H9 (cell line): Measurements from ENCODE around the gene TNS2. TPM values are rescaled to one million over a fixed set of nuclear protein-coding genes. Genes with fewer than 3 reads are reported as not detected.

Source experiments
- DNase-seq: peaks from one replicate; pipeline ENCODE4 v3.0.0-alpha.2; 2017
- H2AFZ ChIP-seq: one replicate; pipeline ENCODE4 v1.6.1; 2013; ENCODE audit warnings: mild to moderate bottlenecking, low read length, control low read depth, moderate library complexity
- H2AK5ac ChIP-seq: 2 replicates; pipeline ENCODE4 v1.6.1; 2013; ENCODE audit warnings: low read length, control low read depth, mixed read lengths; ENCODE audit not compliant: insufficient read length
- H2BK120ac ChIP-seq: one replicate; pipeline ENCODE4 v1.6.1; 2013; ENCODE audit warnings: low read depth, mild to moderate bottlenecking, low read length, control low read depth, inconsistent platforms; ENCODE audit not compliant: poor library complexity, severe bottlenecking
- H2BK12ac ChIP-seq: 2 replicates; pipeline ENCODE4 v1.6.1; 2013; ENCODE audit warnings: low read length, control low read depth, mixed read lengths, low read depth; ENCODE audit not compliant: insufficient read length
- H2BK15ac ChIP-seq: 2 replicates; pipeline ENCODE4 v1.6.1; 2013; ENCODE audit warnings: low read depth, low read length, control low read depth
- H2BK20ac ChIP-seq: one replicate; pipeline ENCODE4 v1.6.1; 2013; ENCODE audit warnings: low read depth, mild to moderate bottlenecking, low read length, control low read depth, inconsistent platforms; ENCODE audit not compliant: poor library complexity, severe bottlenecking
- H2BK5ac ChIP-seq: 2 replicates; pipeline ENCODE4 v1.6.1; 2013; ENCODE audit warnings: low read length, control low read depth, mixed read lengths; ENCODE audit not compliant: insufficient read length
- H3K14ac ChIP-seq: 2 replicates; pipeline ENCODE4 v1.6.1; 2013; ENCODE audit warnings: low read length, control low read depth; ENCODE audit not compliant: insufficient read depth
- H3K18ac ChIP-seq: 2 replicates; pipeline ENCODE4 v1.6.1; 2013; ENCODE audit warnings: low read depth, mild to moderate bottlenecking, mixed read lengths, low read length, control low read depth; ENCODE audit not compliant: insufficient read length
- H3K23ac ChIP-seq: 2 replicates; pipeline ENCODE4 v1.6.1; 2013; ENCODE audit warnings: low read length, control low read depth, mixed read lengths, low read depth; ENCODE audit not compliant: insufficient read length
- H3K23me2 ChIP-seq: 2 replicates; pipeline ENCODE4 v1.6.1; 2013; ENCODE audit warnings: low read depth, mild to moderate bottlenecking, mixed read lengths, low read length, control low read depth; ENCODE audit not compliant: insufficient read length, poor library complexity, severe bottlenecking
- H3K27ac ChIP-seq: 2 replicates; pipeline ENCODE4 v1.5.1; 2013; ENCODE audit warnings: low read length, control low read depth, mixed read lengths, low read depth; ENCODE audit not compliant: insufficient read length
- H3K27me3 ChIP-seq: 2 replicates; pipeline ENCODE4 v1.6.1; 2013; ENCODE audit warnings: low read length, control low read depth, inconsistent platforms; ENCODE audit not compliant: insufficient read depth
- H3K4ac ChIP-seq: 2 replicates; pipeline ENCODE4 v1.6.1; 2013; ENCODE audit warnings: low read depth, mild to moderate bottlenecking, control low read depth, inconsistent platforms, low read length, moderate library complexity
- H3K4me1 ChIP-seq: 2 replicates; pipeline ENCODE4 v1.6.1; 2013; ENCODE audit warnings: low read length, control low read depth, inconsistent platforms; ENCODE audit not compliant: insufficient read depth
- H3K4me2 ChIP-seq: 2 replicates; pipeline ENCODE4 v1.6.1; 2013; ENCODE audit warnings: low read length, control low read depth, mixed read lengths; ENCODE audit not compliant: insufficient read length, insufficient read depth
- H3K56ac ChIP-seq: 2 replicates; pipeline ENCODE4 v1.6.1; 2013; ENCODE audit warnings: low read depth, mild to moderate bottlenecking, mixed read lengths, low read length, control low read depth; ENCODE audit not compliant: insufficient read length
- H3K79me1 ChIP-seq: 2 replicates; pipeline ENCODE4 v1.6.1; 2013; ENCODE audit warnings: low read depth, mild to moderate bottlenecking, moderate library complexity, low read length, control low read depth, inconsistent platforms; ENCODE audit not compliant: insufficient read depth, poor library complexity, severe bottlenecking
- H3K79me2 ChIP-seq: 2 replicates; pipeline ENCODE4 v1.6.1; 2013; ENCODE audit warnings: low read length, control low read depth, inconsistent platforms; ENCODE audit not compliant: insufficient read depth
- H3K9ac ChIP-seq: 2 replicates; pipeline ENCODE4 v1.6.1; 2013; ENCODE audit warnings: low read length, control low read depth, mixed read lengths; ENCODE audit not compliant: insufficient read length; ENCODE audit errors: extremely low read depth
- H3K9me3 ChIP-seq: one replicate; pipeline ENCODE4 v1.6.1; 2013; ENCODE audit warnings: low read depth, low read length, inconsistent platforms; ENCODE audit not compliant: control insufficient read depth
- H3T11ph ChIP-seq: one replicate; pipeline ENCODE4 v1.6.1; 2013; ENCODE audit warnings: mild to moderate bottlenecking, low read length, control low read depth, inconsistent platforms
- H4K20me1 ChIP-seq: one replicate; pipeline ENCODE4 v1.6.1; 2013; ENCODE audit not compliant: control insufficient read depth, insufficient read length, insufficient read depth
- H4K5ac ChIP-seq: 2 replicates; pipeline ENCODE4 v1.6.1; 2013; ENCODE audit warnings: low read depth, mild to moderate bottlenecking, mixed read lengths, low read length, control low read depth; ENCODE audit not compliant: insufficient read length
- H4K8ac ChIP-seq: replicated peaks from 2 replicates; pipeline ENCODE4 v1.6.1; 2013; ENCODE audit warnings: low read length, control low read depth, mixed read lengths, low read depth; ENCODE audit not compliant: insufficient read length
- H4K91ac ChIP-seq: 2 replicates; pipeline ENCODE4 v1.6.1; 2013; ENCODE audit warnings: low read depth, mild to moderate bottlenecking, moderate library complexity, mixed read lengths, low read length, control low read depth; ENCODE audit not compliant: insufficient read length
- H3K27ac Mint-ChIP-seq, 3 experiments: 2 replicates in 2 of 3; 3 replicates in 1 of 3; pipeline ENCODE4 v1.8.0; 2020 to 2021; ENCODE audit warnings: mixed read lengths in 3 of 3, mild to moderate bottlenecking in 1 of 3, moderate library complexity in 1 of 3
- H3K27me3 Mint-ChIP-seq: 2 replicates; pipeline ENCODE4 v1.8.0; 2021; ENCODE audit warnings: low read depth, mild to moderate bottlenecking, moderate library complexity, mixed read lengths
- H3K36me3 Mint-ChIP-seq, 3 experiments: 2 replicates in 2 of 3; 3 replicates in 1 of 3; pipeline ENCODE4 v1.8.0; 2020 to 2021; ENCODE audit warnings: low read depth in 3 of 3, mixed read lengths in 3 of 3; ENCODE audit not compliant: insufficient read depth in 1 of 3
- H3K4me1 Mint-ChIP-seq, 2 experiments: 2 replicates each; pipeline ENCODE4 v1.8.0; 2020; ENCODE audit warnings: mixed read lengths in 2 of 2
- H3K4me3 Mint-ChIP-seq, 2 experiments: 2 replicates in 1 of 2; 3 replicates in 1 of 2; pipeline ENCODE4 v1.8.0; 2020 to 2021; ENCODE audit warnings: mild to moderate bottlenecking in 2 of 2, mixed read lengths in 2 of 2, moderate library complexity in 1 of 2
- H3K9me3 Mint-ChIP-seq, 2 experiments: 2 replicates in 1 of 2; 3 replicates in 1 of 2; pipeline ENCODE4 v1.8.0; 2020; ENCODE audit warnings: mild to moderate bottlenecking in 2 of 2, mixed read lengths in 2 of 2, moderate library complexity in 1 of 2
- CTCF ChIP-seq: fragments of 200-600 bp; sonication (generic); conservative IDR thresholded peaks from 3 replicates; pipeline ENCODE4 v1.8.0; 2021; ENCODE audit warnings: antibody characterized with exemption, mild to moderate bottlenecking
- WGBS: extraction: QIAGEN DNeasy Blood & Tissue Kit; methylation state at CpG from one replicate; pipeline ENCODE4 v1.1.7; 2013; ENCODE audit warnings: missing lambda C conversion rate, low lambda C conversion rate, mixed read lengths; ENCODE audit not compliant: insufficient read length; ENCODE audit errors: extremely low coverage; 5-methylcytosine and 5-hydroxymethylcytosine counted together
- total RNA-seq: library from RNA; stranded (reverse); gene quantifications from 2 replicates; pipeline ENCODE4 v1.2.1, GENCODE V29; 2021

Gene TNS2
- total RNA-seq, 1 experiment from 2014 or later: 4.5 TPM

- Mint-ChIP-seq H3K36me3 (no peaks in the 10 kb centered on the region; a peak in 1 of 7 replicates), H3K27ac (no peak overlapping the region), H3K4me3 (peak overlapping the region; percentile 68 to 91), H3K4me1 (peaks cover 27 to 37% of the 10 kb centered on the region in 2 experiments), H3K27me3 (peaks cover 64% of the 10 kb centered on the region), H3K9me3 (peaks cover 0 to 3% of the 10 kb centered on the region in 2 experiments; a peak in 1 of 5 replicates)
- no peaks in the 10 kb centered on the region for H3K9me3 ChIP-seq
- H3K79me1 ChIP-seq: no peaks in the 10 kb centered on the region
- H3T11ph ChIP-seq: no peak overlapping the region
- no peak overlapping the region for H2BK15ac ChIP-seq
- H4K20me1 ChIP-seq: no peaks in the 10 kb centered on the region
- no peak overlapping the region for H3K56ac ChIP-seq
- H3K4me1 ChIP-seq: peaks cover 6% of the 10 kb centered on the region; the same call in 1 of the 2 replicates
- H2AFZ ChIP-seq: no peak overlapping the region
- H3K9ac ChIP-seq: no peak overlapping the region
- no peaks in the 10 kb centered on the region; the same call in 1 of the 2 replicates for H3K27me3 ChIP-seq
- no CpG with 5 or more reads among the region's 6 CpGs for WGBS
- H2BK120ac ChIP-seq: no peak overlapping the region
- DNase-seq: peak; percentile 88
- H3K23ac ChIP-seq: no peak overlapping the region
- no peak overlapping the region for H3K4ac ChIP-seq
- H3K23me2 ChIP-seq: peaks cover 24% of the 10 kb centered on the region
- no peak overlapping the region for H2BK20ac ChIP-seq
- no peak overlapping the region for H3K27ac ChIP-seq
- H4K5ac ChIP-seq: no peak overlapping the region
- H2BK5ac ChIP-seq: no peak overlapping the region
- H3K14ac ChIP-seq: no peak overlapping the region
- H2BK12ac ChIP-seq: no peak overlapping the region
- TF ChIP-seq CTCF: peak; percentile 99
- no peak overlapping the region for H2AK5ac ChIP-seq
- H3K79me2 ChIP-seq: no peaks in the 10 kb centered on the region
- H4K8ac ChIP-seq: no peak overlapping the region
- H4K91ac ChIP-seq: no peak overlapping the region
- H3K4me2 ChIP-seq: peak overlapping the region; percentile 98
- no peak overlapping the region for H3K18ac ChIP-seq
Observed at GRCh38 chr12:53099071-53099882, 49.4 kb downstream of the TNS2 start.
